ENCODE measurements around the gene NAA25. TPM values are rescaled to one million over a fixed set of nuclear protein-coding genes. Genes with fewer than 3 reads are reported as not detected.

NAA25 gene
- total and polyA plus RNA-seq, 4 donors = 3.1 to 17.7 (median 10.8) TPM

DNA sequence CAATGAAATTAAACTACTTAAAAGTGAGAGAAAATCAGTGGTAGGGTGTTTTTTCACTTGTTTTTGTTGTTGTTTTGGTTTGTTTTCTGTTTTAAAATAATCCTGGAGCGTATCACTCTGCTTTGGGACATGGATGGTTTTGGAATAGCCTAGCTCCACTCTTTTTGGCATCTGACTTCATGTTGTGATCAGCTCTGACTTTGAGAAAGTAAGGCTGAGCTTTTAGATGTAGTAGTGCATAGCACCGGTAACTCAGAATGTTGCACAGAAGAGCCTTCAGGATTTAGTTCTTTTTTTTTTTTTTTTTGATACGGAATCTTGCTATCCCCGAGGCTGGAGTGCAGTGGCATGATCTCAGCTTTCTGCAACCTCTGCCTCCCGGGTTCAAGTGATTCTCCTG, 24.8 kb upstream of the NAA25 start (continued):
- TF ChIP-seq, protein P1, sequence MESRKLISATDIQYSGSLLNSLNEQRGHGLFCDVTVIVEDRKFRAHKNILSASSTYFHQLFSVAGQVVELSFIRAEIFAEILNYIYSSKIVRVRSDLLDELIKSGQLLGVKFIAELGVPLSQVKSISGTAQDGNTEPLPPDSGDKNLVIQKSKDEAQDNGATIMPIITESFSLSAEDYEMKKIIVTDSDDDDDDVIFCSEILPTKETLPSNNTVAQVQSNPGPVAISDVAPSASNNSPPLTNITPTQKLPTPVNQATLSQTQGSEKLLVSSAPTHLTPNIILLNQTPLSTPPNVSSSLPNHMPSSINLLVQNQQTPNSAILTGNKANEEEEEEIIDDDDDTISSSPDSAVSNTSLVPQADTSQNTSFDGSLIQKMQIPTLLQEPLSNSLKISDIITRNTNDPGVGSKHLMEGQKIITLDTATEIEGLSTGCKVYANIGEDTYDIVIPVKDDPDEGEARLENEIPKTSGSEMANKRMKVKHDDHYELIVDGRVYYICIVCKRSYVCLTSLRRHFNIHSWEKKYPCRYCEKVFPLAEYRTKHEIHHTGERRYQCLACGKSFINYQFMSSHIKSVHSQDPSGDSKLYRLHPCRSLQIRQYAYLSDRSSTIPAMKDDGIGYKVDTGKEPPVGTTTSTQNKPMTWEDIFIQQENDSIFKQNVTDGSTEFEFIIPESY (IDR thresholded peaks at IDR 0.05) = no peak
- TF ChIP-seq, protein P2, sequence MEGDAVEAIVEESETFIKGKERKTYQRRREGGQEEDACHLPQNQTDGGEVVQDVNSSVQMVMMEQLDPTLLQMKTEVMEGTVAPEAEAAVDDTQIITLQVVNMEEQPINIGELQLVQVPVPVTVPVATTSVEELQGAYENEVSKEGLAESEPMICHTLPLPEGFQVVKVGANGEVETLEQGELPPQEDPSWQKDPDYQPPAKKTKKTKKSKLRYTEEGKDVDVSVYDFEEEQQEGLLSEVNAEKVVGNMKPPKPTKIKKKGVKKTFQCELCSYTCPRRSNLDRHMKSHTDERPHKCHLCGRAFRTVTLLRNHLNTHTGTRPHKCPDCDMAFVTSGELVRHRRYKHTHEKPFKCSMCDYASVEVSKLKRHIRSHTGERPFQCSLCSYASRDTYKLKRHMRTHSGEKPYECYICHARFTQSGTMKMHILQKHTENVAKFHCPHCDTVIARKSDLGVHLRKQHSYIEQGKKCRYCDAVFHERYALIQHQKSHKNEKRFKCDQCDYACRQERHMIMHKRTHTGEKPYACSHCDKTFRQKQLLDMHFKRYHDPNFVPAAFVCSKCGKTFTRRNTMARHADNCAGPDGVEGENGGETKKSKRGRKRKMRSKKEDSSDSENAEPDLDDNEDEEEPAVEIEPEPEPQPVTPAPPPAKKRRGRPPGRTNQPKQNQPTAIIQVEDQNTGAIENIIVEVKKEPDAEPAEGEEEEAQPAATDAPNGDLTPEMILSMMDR (IDR thresholded peaks at IDR 0.05; ENCODE audit: low read depth, low read length, missing input control) = no peak

DNA sequence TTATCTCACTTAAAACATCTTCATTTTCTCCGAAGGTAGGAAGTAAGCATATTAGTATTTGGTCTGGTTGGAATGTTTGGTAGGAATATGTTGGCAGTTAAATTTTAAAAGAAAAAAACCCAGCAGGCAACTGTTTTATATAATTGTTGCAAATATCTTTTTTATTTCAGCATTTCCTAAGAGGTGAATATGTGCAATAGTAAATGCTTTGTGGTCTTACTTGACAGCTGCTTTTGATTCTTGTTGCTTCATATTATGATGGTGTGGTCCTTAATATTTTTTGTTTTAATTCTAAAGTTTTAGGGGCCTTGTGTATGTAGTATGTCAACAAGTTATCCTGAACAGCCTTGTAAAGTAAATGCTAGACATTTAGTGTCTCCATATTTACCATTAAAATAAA, 23.1 kb upstream of the NAA25 start:
- WGBS = 79% methylated on average over 1 of the region's 1 CpG
- Histone ChIP-seq H3K9ac (ENCODE audit: low read depth in 1 of 2, low read length in 2 of 2) (no peak overlapping the region), H3K36me3 (ENCODE audit: control insufficient read depth in 4 of 4, insufficient read depth in 3 of 4, low read depth in 1 of 4, low read length in 3 of 4) (peaks cover 5 to 17% (median 10%) of the 10 kb centered on the region in 4 donors), H3K27me3 (ENCODE audit: control insufficient read depth in 4 of 4, insufficient read depth in 4 of 4, low read length in 3 of 4) (no peaks in the 10 kb centered on the region), H3K9me3 (ENCODE audit: control insufficient read depth in 4 of 4, low read length in 3 of 4) (no peaks in the 10 kb centered on the region), H3K4me1 (ENCODE audit: control insufficient read depth in 4 of 4, insufficient read depth in 4 of 4, low read length in 3 of 4) (peaks cover 9 to 18% (median 12%) of the 10 kb centered on the region in 4 donors), H3K4me3 (ENCODE audit: low read depth in 1 of 3, low read length in 3 of 3) (no peak overlapping the region), H3K27ac (ENCODE audit: low read depth in 1 of 2, low read length in 2 of 2) (no peak overlapping the region)
- TF ChIP-seq JUND (IDR thresholded peaks at IDR 0.05) (no peak), NR2F2 (IDR thresholded peaks at IDR 0.05) (no peak), FOXA2 (IDR thresholded peaks at IDR 0.05) (no peak), YY1 (IDR thresholded peaks at IDR 0.05) (no peak), TAF1 (conservative IDR thresholded peaks at IDR 0.05) (no peak), HNF4A (conservative IDR thresholded peaks at IDR 0.05) (no peak), RAD21 (IDR thresholded peaks at IDR 0.05) (no peak), RXRA (IDR thresholded peaks at IDR 0.05) (no peak), SP1 (IDR thresholded peaks at IDR 0.05) (no peak), FOXA1 (IDR thresholded peaks at IDR 0.05) (no peak), GABPA (IDR thresholded peaks at IDR 0.05 in 1 of 2, conservative IDR thresholded peaks at IDR 0.05 in 1 of 2) (no peak), EGR1 (IDR thresholded peaks at IDR 0.05; ENCODE audit: low read depth in 2 of 2) (no peak)
- TF ChIP-seq, protein P1 (IDR thresholded peaks at IDR 0.05) = no peak
- TF ChIP-seq, protein P3, sequence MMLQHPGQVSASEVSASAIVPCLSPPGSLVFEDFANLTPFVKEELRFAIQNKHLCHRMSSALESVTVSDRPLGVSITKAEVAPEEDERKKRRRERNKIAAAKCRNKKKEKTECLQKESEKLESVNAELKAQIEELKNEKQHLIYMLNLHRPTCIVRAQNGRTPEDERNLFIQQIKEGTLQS (IDR thresholded peaks at IDR 0.05) = no peak
- TF ChIP-seq, protein P4, sequence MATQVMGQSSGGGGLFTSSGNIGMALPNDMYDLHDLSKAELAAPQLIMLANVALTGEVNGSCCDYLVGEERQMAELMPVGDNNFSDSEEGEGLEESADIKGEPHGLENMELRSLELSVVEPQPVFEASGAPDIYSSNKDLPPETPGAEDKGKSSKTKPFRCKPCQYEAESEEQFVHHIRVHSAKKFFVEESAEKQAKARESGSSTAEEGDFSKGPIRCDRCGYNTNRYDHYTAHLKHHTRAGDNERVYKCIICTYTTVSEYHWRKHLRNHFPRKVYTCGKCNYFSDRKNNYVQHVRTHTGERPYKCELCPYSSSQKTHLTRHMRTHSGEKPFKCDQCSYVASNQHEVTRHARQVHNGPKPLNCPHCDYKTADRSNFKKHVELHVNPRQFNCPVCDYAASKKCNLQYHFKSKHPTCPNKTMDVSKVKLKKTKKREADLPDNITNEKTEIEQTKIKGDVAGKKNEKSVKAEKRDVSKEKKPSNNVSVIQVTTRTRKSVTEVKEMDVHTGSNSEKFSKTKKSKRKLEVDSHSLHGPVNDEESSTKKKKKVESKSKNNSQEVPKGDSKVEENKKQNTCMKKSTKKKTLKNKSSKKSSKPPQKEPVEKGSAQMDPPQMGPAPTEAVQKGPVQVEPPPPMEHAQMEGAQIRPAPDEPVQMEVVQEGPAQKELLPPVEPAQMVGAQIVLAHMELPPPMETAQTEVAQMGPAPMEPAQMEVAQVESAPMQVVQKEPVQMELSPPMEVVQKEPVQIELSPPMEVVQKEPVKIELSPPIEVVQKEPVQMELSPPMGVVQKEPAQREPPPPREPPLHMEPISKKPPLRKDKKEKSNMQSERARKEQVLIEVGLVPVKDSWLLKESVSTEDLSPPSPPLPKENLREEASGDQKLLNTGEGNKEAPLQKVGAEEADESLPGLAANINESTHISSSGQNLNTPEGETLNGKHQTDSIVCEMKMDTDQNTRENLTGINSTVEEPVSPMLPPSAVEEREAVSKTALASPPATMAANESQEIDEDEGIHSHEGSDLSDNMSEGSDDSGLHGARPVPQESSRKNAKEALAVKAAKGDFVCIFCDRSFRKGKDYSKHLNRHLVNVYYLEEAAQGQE (IDR thresholded peaks at IDR 0.05) = no peak
- TF ChIP-seq, protein P2 (IDR thresholded peaks at IDR 0.05; ENCODE audit: low read depth, low read length, missing input control) = no peak
- DNase-seq (ENCODE audit: low spot score) = no peak

Data from liver (tissue), 9 donors.